HEK293 (cell line): ENCODE measurements around the gene DNAH7.

Experiments
- MEIS1 ChIP-seq: sonication (generic); formaldehyde crosslinking; IDR thresholded peaks from 2 replicates; pipeline ENCODE4 v1.8.1; 2022; ENCODE audit warnings: missing genetic modification reagents, mild to moderate bottlenecking, borderline replicate concordance
- ZBTB8A ChIP-seq: fragments of 450-650 bp; formaldehyde crosslinking; IDR thresholded peaks from 2 replicates; pipeline ENCODE4 v1.5.1; 2016; ENCODE audit warnings: missing biosample characterization, missing genetic modification characterization
- ZNF138 ChIP-seq: fragments of 450-650 bp; formaldehyde crosslinking; IDR thresholded peaks from 2 replicates; pipeline ENCODE4 v1.5.1; 2016; ENCODE audit warnings: missing biosample characterization, missing genetic modification characterization, borderline replicate concordance
- ZNF202 ChIP-seq: fragments of 450-650 bp; formaldehyde crosslinking; IDR thresholded peaks from 2 replicates; pipeline ENCODE4 v1.5.1; 2016; ENCODE audit warnings: missing biosample characterization, missing genetic modification characterization, borderline replicate concordance
- ZNF777 ChIP-seq: fragments of 450-650 bp; formaldehyde crosslinking; IDR thresholded peaks from 2 replicates; pipeline ENCODE4 v1.5.1; 2017; ENCODE audit warnings: missing biosample characterization, missing genetic modification characterization, borderline replicate concordance
- TF ChIP-seq, protein P1 (sequence below): fragments of 450-650 bp; formaldehyde crosslinking; IDR thresholded peaks from 2 replicates; pipeline ENCODE4 v1.5.1; 2016; ENCODE audit warnings: missing biosample characterization, missing genetic modification characterization
- TF ChIP-seq, protein P2 (sequence below): fragments of 450-650 bp; formaldehyde crosslinking; IDR thresholded peaks from 2 replicates; pipeline ENCODE4 v1.5.1; 2016; ENCODE audit warnings: missing biosample characterization, missing genetic modification characterization
- TF ChIP-seq, protein P3 (sequence below): fragments of 450-650 bp; formaldehyde crosslinking; IDR thresholded peaks from 2 replicates; pipeline ENCODE4 v1.5.1; 2016; ENCODE audit warnings: missing biosample characterization, missing genetic modification characterization
- TF ChIP-seq, protein P4 (sequence below): fragments of 450-650 bp; formaldehyde crosslinking; IDR thresholded peaks from 2 replicates; pipeline ENCODE4 v1.5.1; 2017; ENCODE audit warnings: missing biosample characterization, missing genetic modification characterization

DNA sequence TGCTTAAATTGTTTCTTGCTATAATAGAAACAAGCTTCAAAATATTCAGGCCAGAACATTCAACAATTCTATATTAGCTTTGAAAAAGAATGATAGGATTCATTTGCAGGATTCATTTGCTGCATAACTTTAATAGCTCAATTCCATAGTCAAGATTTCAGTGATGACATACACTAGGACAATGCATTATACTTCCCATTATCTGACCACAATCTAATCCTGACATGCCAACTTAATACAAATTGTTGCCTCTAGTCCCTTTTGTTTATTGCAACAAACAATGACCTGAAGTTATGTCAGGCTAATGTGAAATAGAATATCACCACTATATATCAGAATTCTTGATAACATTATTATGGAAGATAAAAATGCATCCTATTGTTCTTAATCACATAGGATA is 169.4 kb downstream of the DNAH7 start:
- TF ChIP-seq, protein P1, sequence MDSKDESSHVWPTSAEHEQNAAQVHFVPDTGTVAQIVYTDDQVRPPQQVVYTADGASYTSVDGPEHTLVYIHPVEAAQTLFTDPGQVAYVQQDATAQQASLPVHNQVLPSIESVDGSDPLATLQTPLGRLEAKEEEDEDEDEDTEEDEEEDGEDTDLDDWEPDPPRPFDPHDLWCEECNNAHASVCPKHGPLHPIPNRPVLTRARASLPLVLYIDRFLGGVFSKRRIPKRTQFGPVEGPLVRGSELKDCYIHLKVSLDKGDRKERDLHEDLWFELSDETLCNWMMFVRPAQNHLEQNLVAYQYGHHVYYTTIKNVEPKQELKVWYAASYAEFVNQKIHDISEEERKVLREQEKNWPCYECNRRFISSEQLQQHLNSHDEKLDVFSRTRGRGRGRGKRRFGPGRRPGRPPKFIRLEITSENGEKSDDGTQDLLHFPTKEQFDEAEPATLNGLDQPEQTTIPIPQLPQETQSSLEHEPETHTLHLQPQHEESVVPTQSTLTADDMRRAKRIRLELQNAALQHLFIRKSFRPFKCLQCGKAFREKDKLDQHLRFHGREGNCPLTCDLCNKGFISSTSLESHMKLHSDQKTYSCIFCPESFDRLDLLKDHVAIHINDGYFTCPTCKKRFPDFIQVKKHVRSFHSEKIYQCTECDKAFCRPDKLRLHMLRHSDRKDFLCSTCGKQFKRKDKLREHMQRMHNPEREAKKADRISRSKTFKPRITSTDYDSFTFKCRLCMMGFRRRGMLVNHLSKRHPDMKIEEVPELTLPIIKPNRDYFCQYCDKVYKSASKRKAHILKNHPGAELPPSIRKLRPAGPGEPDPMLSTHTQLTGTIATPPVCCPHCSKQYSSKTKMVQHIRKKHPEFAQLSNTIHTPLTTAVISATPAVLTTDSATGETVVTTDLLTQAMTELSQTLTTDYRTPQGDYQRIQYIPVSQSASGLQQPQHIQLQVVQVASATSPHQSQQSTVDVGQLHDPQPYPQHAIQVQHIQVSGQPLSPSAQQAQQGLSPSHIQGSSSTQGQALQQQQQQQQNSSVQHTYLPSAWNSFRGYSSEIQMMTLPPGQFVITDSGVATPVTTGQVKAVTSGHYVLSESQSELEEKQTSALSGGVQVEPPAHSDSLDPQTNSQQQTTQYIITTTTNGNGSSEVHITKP (tag by site-specific recombination), result no peak
- no peak for TF ChIP-seq MEIS1
- TF ChIP-seq ZNF138 (tag by site-specific recombination), result no peak
- TF ChIP-seq, protein P2, sequence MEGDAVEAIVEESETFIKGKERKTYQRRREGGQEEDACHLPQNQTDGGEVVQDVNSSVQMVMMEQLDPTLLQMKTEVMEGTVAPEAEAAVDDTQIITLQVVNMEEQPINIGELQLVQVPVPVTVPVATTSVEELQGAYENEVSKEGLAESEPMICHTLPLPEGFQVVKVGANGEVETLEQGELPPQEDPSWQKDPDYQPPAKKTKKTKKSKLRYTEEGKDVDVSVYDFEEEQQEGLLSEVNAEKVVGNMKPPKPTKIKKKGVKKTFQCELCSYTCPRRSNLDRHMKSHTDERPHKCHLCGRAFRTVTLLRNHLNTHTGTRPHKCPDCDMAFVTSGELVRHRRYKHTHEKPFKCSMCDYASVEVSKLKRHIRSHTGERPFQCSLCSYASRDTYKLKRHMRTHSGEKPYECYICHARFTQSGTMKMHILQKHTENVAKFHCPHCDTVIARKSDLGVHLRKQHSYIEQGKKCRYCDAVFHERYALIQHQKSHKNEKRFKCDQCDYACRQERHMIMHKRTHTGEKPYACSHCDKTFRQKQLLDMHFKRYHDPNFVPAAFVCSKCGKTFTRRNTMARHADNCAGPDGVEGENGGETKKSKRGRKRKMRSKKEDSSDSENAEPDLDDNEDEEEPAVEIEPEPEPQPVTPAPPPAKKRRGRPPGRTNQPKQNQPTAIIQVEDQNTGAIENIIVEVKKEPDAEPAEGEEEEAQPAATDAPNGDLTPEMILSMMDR (tag by site-specific recombination), result no peak
- no peak for TF ChIP-seq ZNF202 (tag by site-specific recombination)
- TF ChIP-seq, protein P3, sequence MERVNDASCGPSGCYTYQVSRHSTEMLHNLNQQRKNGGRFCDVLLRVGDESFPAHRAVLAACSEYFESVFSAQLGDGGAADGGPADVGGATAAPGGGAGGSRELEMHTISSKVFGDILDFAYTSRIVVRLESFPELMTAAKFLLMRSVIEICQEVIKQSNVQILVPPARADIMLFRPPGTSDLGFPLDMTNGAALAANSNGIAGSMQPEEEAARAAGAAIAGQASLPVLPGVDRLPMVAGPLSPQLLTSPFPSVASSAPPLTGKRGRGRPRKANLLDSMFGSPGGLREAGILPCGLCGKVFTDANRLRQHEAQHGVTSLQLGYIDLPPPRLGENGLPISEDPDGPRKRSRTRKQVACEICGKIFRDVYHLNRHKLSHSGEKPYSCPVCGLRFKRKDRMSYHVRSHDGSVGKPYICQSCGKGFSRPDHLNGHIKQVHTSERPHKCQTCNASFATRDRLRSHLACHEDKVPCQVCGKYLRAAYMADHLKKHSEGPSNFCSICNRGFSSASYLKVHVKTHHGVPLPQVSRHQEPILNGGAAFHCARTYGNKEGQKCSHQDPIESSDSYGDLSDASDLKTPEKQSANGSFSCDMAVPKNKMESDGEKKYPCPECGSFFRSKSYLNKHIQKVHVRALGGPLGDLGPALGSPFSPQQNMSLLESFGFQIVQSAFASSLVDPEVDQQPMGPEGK (tag by site-specific recombination), result no peak
- no peak for TF ChIP-seq ZNF777
- no peak for TF ChIP-seq ZBTB8A (tag by site-specific recombination)
- TF ChIP-seq, protein P4, sequence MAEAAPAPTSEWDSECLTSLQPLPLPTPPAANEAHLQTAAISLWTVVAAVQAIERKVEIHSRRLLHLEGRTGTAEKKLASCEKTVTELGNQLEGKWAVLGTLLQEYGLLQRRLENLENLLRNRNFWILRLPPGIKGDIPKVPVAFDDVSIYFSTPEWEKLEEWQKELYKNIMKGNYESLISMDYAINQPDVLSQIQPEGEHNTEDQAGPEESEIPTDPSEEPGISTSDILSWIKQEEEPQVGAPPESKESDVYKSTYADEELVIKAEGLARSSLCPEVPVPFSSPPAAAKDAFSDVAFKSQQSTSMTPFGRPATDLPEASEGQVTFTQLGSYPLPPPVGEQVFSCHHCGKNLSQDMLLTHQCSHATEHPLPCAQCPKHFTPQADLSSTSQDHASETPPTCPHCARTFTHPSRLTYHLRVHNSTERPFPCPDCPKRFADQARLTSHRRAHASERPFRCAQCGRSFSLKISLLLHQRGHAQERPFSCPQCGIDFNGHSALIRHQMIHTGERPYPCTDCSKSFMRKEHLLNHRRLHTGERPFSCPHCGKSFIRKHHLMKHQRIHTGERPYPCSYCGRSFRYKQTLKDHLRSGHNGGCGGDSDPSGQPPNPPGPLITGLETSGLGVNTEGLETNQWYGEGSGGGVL (tag by site-specific recombination), result no peak
